BE2C (cell line): ENCODE results near the gene CDCA7L.

Experiments
- DNase-seq: peaks from one replicate; pipeline ENCODE4 v3.0.0-alpha.2; 2020
- H3K27me3 ChIP-seq: fragments of 250-450 bp; sonication (Bioruptor Pico); 2 replicates; pipeline ENCODE4 v1.5.1; 2020; ENCODE audit warnings: mild to moderate bottlenecking
- H3K36me3 ChIP-seq: fragments of 250-450 bp; sonication (Bioruptor Pico); 2 replicates; pipeline ENCODE4 v1.5.1; 2020; ENCODE audit warnings: mild to moderate bottlenecking
- H3K4me1 ChIP-seq: fragments of 250-450 bp; sonication (Bioruptor Pico); 2 replicates; pipeline ENCODE4 v1.5.1; 2020
- H3K4me3 ChIP-seq: 2 replicates; pipeline ENCODE4 v1.5.1; 2011; ENCODE audit warnings: low read depth, low read length
- H3K9me3 ChIP-seq: fragments of 250-450 bp; sonication (Bioruptor Pico); 2 replicates; pipeline ENCODE4 v1.5.1; 2020
- TF ChIP-seq, protein P1 (sequence below): IDR thresholded peaks from 2 replicates; pipeline ENCODE4 v1.5.1; 2012; ENCODE audit warnings: mild to moderate bottlenecking, low read depth, low read length

Gene CDCA7L

DNA sequence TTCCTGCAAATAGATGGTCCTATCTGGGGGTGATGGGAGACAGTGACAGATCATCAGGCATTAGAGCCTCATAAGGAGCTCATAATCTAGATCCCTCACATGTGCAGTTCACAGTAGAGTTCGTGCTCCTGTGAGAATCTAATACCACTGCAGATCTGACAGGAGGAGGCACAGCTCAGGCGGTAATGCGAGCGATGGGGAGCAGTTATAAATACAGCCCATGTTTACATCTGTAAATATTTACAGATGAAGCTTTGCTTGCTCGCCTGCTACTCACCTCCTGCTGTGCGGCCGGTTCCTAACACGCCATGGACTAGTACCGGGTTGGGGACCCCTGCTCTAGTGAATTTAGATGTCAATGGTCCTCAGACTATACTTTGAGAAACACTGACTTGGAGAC is 17.0 kb upstream of the CDCA7L start:
- DNase-seq = no peak
- H3K4me1 ChIP-seq = no peaks in the 10 kb centered on the region

DNA sequence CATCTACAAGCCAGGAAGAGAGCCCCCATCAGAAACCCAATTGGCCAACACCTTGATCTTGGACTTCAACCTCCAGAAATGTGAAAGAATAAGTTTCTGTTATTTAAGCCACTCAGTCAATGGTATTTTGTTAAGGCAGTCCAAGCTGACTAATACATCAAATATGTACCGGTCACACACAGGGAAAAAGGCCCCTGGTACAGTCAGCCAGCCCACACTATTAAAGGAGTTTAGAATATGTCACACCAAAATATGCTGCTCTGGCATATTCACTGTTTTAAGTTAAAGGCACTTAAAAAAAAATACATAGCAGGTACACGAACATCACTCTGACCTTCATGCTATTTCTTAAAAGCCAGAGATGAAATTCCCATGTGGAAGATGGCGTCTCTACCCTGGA is 15.2 kb upstream of the CDCA7L start:
- no peak for DNase-seq
- Histone ChIP-seq H3K9me3 (no peaks in the 10 kb centered on the region), H3K27me3 (peaks cover 3% of the 10 kb centered on the region; the same call in 1 of the 2 replicates), H3K4me3 (no peak overlapping the region), H3K4me1 (no peaks in the 10 kb centered on the region), H3K36me3 (no peaks in the 10 kb centered on the region)
- TF ChIP-seq, protein P1, sequence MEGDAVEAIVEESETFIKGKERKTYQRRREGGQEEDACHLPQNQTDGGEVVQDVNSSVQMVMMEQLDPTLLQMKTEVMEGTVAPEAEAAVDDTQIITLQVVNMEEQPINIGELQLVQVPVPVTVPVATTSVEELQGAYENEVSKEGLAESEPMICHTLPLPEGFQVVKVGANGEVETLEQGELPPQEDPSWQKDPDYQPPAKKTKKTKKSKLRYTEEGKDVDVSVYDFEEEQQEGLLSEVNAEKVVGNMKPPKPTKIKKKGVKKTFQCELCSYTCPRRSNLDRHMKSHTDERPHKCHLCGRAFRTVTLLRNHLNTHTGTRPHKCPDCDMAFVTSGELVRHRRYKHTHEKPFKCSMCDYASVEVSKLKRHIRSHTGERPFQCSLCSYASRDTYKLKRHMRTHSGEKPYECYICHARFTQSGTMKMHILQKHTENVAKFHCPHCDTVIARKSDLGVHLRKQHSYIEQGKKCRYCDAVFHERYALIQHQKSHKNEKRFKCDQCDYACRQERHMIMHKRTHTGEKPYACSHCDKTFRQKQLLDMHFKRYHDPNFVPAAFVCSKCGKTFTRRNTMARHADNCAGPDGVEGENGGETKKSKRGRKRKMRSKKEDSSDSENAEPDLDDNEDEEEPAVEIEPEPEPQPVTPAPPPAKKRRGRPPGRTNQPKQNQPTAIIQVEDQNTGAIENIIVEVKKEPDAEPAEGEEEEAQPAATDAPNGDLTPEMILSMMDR = no peak

More for the DNA sequence above, 17.0 kb upstream of the CDCA7L start:
- Histone ChIP-seq H3K27me3 (peaks cover 3% of the 10 kb centered on the region; the same call in 1 of the 2 replicates), H3K36me3 (no peaks in the 10 kb centered on the region), H3K9me3 (no peaks in the 10 kb centered on the region), H3K4me3 (no peak overlapping the region)
- TF ChIP-seq, protein P1 = no peak

DNA sequence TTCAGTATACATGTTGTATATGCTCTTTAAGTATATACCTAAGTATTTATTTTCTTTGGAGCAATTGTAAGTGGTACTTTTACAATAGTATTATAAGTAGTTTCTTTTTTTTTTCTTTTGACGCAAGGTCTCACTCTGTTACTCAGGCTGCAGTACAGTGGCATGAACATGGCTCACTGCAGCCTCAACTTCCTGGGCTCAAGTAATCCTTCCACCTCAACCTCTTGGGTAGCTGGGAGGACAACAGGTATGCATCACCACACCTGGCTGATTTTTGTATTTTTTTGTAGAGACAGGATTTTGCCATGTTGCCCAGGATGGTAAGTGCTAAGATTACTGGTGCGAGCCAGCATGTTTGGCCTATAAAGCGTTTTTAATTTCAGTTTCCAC is 13.7 kb upstream of the CDCA7L start:
- Histone ChIP-seq H3K36me3 (no peaks in the 10 kb centered on the region), H3K4me3 (no peak overlapping the region), H3K9me3 (no peaks in the 10 kb centered on the region), H3K4me1 (no peaks in the 10 kb centered on the region), H3K27me3 (peaks cover 3% of the 10 kb centered on the region; the same call in 1 of the 2 replicates)
- TF ChIP-seq, protein P1 = no peak
- no peak for DNase-seq

DNA sequence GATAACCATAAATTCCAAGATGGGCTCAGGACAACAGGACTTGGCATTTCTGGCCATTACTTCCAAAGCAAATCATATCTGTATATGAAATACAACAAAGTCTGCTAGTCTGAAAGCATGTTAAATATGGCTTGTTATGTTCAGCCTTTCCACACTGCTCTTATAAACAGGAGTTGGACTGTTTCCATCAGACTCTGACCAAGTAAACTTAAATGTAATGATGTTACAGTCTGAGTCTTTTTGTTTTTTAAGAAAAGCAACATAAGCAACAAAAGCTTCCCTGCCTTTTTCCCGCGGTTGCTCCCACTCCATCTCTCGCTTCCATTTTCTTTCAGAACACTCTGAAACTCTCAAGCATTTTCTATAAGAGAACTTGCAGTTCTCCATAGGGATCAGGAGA is 8.1 kb upstream of the CDCA7L start:
- Histone ChIP-seq H3K27me3 (no peaks in the 10 kb centered on the region), H3K9me3 (no peaks in the 10 kb centered on the region), H3K36me3 (no peaks in the 10 kb centered on the region), H3K4me3 (no peak overlapping the region), H3K4me1 (no peaks in the 10 kb centered on the region)
- no peak for DNase-seq
- TF ChIP-seq, protein P1 = no peak

DNA sequence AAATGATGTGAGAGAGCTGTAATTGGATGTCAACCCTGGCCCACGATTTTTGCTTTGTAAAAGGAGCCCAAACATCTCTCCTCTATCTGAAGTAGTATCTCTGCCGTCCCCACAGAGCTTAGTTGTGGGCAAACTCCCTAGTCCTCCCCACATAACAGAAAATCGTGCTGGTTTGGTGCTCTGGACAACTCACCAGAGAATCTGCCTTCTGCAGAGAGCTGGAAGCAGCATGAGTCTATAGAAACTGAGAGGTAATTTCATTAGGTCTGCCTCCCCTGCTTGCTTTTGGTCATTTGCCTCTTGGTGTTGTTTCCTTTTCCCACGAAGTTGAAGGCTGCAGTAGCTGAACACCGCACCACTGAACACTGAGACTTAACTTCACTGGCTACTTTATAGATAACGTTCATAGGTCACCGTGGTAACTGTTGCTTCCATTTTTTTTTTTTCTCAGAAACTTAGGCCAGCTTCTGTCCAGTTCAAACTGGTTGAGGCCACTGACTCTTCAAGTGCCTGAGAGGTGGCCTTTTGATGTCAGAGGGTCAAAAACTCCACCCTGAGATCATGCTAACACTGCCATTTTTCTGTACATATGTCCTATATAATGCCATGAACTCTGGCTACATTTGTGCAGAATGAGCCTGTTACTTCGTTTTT is 3.3 kb upstream of the CDCA7L start:
- no peaks in the 10 kb centered on the region for H3K27me3 ChIP-seq
- no peaks in the 10 kb centered on the region for H3K36me3 ChIP-seq
- TF ChIP-seq, protein P1 = no peak
- no peak for DNase-seq
- no peak overlapping the region for H3K4me3 ChIP-seq
- no peaks in the 10 kb centered on the region for H3K4me1 ChIP-seq
- no peaks in the 10 kb centered on the region for H3K9me3 ChIP-seq

DNA sequence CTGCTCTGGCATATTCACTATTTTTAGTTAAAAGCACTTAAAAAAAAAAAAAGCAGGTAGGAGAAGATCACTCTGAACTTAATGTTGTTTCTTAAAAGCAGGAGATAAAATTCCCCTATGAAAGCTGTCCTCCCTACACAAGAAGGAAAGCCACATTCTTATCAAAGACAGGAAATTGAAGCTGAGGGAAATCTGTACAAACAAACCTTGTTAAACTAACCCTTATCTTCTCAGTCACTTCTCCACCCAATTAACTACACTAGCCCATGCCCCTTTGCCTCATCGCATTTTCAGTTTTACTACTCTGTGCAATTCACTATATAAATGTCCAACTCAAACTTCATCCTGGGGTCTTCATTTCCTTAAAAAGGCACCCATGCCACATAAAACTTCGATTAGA is 2.7 kb upstream of the CDCA7L start:
- no peaks in the 10 kb centered on the region for H3K27me3 ChIP-seq
- no peaks in the 10 kb centered on the region for H3K36me3 ChIP-seq
- H3K4me1 ChIP-seq = no peaks in the 10 kb centered on the region
- DNase-seq = no peak
- H3K4me3 ChIP-seq = no peak overlapping the region
- H3K9me3 ChIP-seq = no peaks in the 10 kb centered on the region
- TF ChIP-seq, protein P1 = no peak
